GM18868 (cell line): ENCODE data around the gene KCTD11.
"Not testable (repeated sequence)": the region's sequence is repeated elsewhere in the genome, so short reads cannot be mapped to it uniquely, and the experiment has no call there.

Source experiments
- ATAC-seq: cut with Tn5 transposase; IDR thresholded peaks from one replicate; pipeline ENCODE4 v1.9.1; 2021; ENCODE audit warnings: mild to moderate bottlenecking, moderate library complexity; ENCODE audit not compliant: unreplicated experiment

KCTD11 gene

GRCh38 chr17:7322520-7323194 lies 29.3 kb upstream of the KCTD11 start:
- no peak for ATAC-seq

GRCh38 chr17:7323731-7324437 lies 28.1 kb upstream of the KCTD11 start:
- no peak for ATAC-seq

DNA sequence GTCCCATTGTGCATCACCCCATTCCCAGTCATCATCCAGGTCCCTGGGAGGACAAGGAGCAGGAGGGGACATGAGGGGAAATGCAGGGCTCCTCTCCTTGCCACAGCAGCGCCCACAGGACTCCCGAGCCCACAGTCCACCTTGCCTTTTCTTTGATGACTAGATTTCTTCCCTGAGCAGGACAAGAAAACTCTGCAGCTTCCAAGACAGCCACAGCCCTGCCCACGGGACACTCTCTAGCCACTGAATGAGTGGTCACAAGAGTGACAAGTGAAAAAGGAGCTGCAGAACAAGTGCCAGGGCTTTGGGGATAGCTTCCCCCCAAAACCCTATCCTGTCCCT lies 27.6 kb upstream of the KCTD11 start:
- no peak for ATAC-seq

DNA sequence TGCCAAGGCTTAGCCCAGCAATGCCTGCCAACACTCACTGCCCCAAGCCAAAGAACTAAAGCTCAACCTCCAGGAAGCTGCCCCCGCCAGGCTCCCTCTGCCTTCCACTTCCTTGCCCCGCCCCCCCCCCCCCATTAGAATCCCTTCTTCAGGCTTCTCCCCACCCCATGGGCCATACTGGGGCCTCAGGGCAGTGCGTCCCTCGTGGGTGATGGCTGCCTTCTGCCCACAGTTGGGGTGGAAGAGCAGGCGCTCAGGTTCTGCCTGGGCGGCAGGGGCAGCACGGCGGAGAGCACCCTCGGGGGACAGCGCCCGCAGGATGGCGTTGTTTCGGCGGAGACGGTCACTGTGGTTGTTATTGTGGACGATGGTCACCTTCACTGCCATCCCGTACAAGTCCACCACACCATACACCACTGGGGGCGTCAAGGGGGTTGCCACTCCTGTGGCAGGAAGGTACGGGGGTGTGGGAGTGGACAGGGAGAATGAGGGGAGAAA lies 26.9 kb upstream of the KCTD11 start:
- no peak for ATAC-seq

- no peak for ATAC-seq
Observed at GRCh38 chr17:7326186-7326585, 25.8 kb upstream of the KCTD11 start.

DNA sequence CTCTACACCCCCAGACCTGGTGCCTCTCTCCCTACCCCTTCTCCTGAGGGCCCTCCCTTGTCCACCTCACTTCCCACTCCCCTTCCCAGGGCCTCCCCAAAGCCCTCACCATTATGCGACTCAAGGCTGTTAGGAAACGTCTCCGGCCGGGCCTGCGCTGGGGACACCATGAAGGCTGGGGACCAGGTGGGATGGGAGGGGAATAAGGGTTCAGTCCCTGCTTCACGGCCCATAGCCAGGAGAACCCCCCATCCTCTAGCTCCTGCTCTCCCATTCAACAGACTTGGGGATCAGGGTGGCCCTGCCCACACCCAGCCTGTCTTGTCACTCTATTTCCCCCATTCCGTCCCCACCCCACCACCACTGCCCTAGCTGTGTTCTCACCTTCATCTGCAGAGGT lies 24.9 kb upstream of the KCTD11 start:
- ATAC-seq = no peak

DNA sequence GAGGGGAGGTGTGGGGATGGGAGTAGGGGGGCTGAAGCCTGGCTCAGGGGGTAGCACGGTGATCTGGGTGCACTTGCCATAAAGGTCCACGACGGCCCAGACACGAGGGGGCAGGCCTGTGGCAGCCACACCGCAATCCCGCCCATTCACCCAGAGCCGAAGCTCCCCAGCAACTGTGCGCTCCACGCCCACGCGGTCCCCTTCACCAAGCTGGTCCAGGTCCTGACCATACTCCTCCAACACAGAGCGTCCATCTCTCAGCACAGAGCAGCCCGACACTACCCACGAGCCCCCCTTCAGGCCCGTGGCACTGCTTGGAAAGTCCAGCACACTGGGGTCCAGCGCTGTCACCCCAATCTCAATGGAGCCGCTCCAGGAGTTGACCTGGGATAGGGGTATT lies 24.5 kb upstream of the KCTD11 start:
- no peak for ATAC-seq

GRCh38 chr17:7328009-7328408 lies 24.0 kb upstream of the KCTD11 start:
- no peak for ATAC-seq

GRCh38 chr17:7328840-7329373 lies 23.1 kb upstream of the KCTD11 start, which contains the start of gene NEURL4:
Gene NEURL4 (minus strand): TSS chr17:7329335. CDS start chr17:7329312, 23 bp downstream.
- peak; percentile 6 for ATAC-seq

- ATAC-seq = peak; percentile 60
Observed at GRCh38 chr17:7329374-7329996, 22.5 kb upstream of the KCTD11 start.

GRCh38 chr17:7329997-7330637 lies 21.8 kb upstream of the KCTD11 start:
- peak; percentile 30 for ATAC-seq

- no peak for ATAC-seq
Observed at GRCh38 chr17:7330638-7331015, 21.3 kb upstream of the KCTD11 start.

- ATAC-seq = no peak
Observed at GRCh38 chr17:7332111-7332510, 19.9 kb upstream of the KCTD11 start.

- ATAC-seq = not testable (repeated sequence)
Observed at GRCh38 chr17:7332600-7333069, 19.3 kb upstream of the KCTD11 start.

GRCh38 chr17:7334938-7335538 lies 16.9 kb upstream of the KCTD11 start:
- no peak for ATAC-seq

DNA sequence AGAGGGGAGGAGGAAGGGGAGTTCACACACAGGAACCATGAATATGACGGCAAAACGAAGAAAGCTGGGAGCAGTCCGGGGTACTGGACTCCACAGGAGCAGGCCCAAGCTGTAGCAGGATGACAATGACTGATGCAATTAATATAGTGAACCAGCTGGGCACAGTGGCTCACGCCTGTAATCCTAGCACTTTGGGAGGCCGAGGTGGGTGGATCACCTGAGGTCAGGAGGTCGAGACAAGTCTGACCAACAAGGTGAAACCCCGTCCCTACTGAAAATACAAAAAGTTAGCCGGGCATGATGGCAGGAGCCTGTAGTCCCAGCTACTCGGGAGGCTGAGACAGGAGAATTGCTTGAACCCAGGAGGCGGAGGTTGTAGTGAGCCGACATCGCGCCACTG lies 16.2 kb upstream of the KCTD11 start:
- ATAC-seq = not testable (repeated sequence)

GRCh38 chr17:7336240-7337175 lies 15.5 kb upstream of the KCTD11 start, which contains the start of gene ACAP1:
Gene ACAP1 (plus strand): TSS chr17:7336529. CDS start chr17:7336735, 206 bp downstream.
- peak; percentile 64 for ATAC-seq

GRCh38 chr17:7337600-7337999 lies 14.4 kb upstream of the KCTD11 start:
- not testable (repeated sequence) for ATAC-seq

DNA sequence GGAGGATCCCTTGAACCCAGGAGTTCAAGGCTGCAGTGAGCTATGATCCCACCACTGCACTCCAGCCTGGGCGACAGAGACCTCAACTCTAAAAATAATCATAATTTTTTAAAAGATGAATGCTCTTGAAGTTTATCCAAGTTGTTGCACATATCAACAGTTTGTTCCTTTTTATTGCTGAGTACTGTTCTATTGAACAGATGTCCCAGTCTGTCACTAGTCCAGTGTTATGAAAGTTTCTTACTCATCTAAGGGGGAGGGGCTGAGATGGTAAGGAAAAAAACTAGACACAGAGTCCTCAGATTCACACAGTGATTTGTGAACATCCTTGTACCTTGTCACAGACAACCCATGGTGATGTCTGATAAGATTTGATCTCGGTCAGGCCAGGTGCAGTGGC lies 11.8 kb upstream of the KCTD11 start:
- no peak for ATAC-seq
